Measurements from ENCODE around the gene TCF7L2.

Gene TCF7L2

GRCh38 chr10:113052076-113052830 lies 102.2 kb downstream of the TCF7L2 start:
- Histone ChIP-seq H4K20me1 (ENCODE audit: low read depth, low read length) (no peaks in the 10 kb centered on the region), H3K27ac (ENCODE audit: low read depth, low read length) (no peak overlapping the region), H3K4me2 (ENCODE audit: low read depth, low read length, poor library complexity, severe bottlenecking) (no peak overlapping the region), H3K79me2 (ENCODE audit: insufficient read depth, low read length) (no peaks in the 10 kb centered on the region), H3K9me2 (replicated peaks; ENCODE audit: insufficient read depth, low read length) (no peaks in the 10 kb centered on the region), H3K4me3 (ENCODE audit: insufficient read depth, low read length, poor library complexity, severe bottlenecking) (no peak overlapping the region), H3K9me3 (ENCODE audit: insufficient read depth, low read length) (no peaks in the 10 kb centered on the region), H3K27me3 (ENCODE audit: low read length) (0 out of 2 replicates have a peak, but pooled peaks cover 3% of the 10 kb centered on the region), H2AFZ (ENCODE audit: low read depth, low read length, severe bottlenecking) (no peak overlapping the region), H3F3A (ENCODE audit: insufficient read depth) (no peaks in the 10 kb centered on the region), H3K36me3 (ENCODE audit: low read length) (no peaks in the 10 kb centered on the region), H3K9ac (ENCODE audit: low read length) (no peak overlapping the region)
- TF ChIP-seq CTCF (IDR thresholded peaks at IDR 0.05; ENCODE audit: insufficient read depth, low read length, poor library complexity, severe bottlenecking) = no peak
- no peak for TF ChIP-seq EZH2phosphoT487 (conservative IDR thresholded peaks at IDR 0.05; ENCODE audit: low read length)

- H3K79me2 ChIP-seq (ENCODE audit: insufficient read depth, low read length) = no peaks in the 10 kb centered on the region
- no peaks in the 10 kb centered on the region for H3F3A ChIP-seq (ENCODE audit: insufficient read depth)
- no peaks in the 10 kb centered on the region for H3K9me2 ChIP-seq (replicated peaks; ENCODE audit: insufficient read depth, low read length)
- H4K20me1 ChIP-seq (ENCODE audit: low read depth, low read length) = no peaks in the 10 kb centered on the region
- H3K27ac ChIP-seq (ENCODE audit: low read depth, low read length) = no peak overlapping the region
- no peak overlapping the region for H3K4me2 ChIP-seq (ENCODE audit: low read depth, low read length, poor library complexity, severe bottlenecking)
- H3K27me3 ChIP-seq (ENCODE audit: low read length) = 0 out of 2 replicates have a peak, but pooled peaks cover 3% of the 10 kb centered on the region
- no peak overlapping the region for H2AFZ ChIP-seq (ENCODE audit: low read depth, low read length, severe bottlenecking)
- H3K9me3 ChIP-seq (ENCODE audit: insufficient read depth, low read length) = no peaks in the 10 kb centered on the region
- TF ChIP-seq EZH2phosphoT487 (conservative IDR thresholded peaks at IDR 0.05; ENCODE audit: low read length) = no peak
- no peak for TF ChIP-seq CTCF (IDR thresholded peaks at IDR 0.05; ENCODE audit: insufficient read depth, low read length, poor library complexity, severe bottlenecking)
- no peak overlapping the region for H3K9ac ChIP-seq (ENCODE audit: low read length)
- no peaks in the 10 kb centered on the region for H3K36me3 ChIP-seq (ENCODE audit: low read length)
- H3K4me3 ChIP-seq (ENCODE audit: insufficient read depth, low read length, poor library complexity, severe bottlenecking) = no peak overlapping the region
These were observed 103.0 kb downstream of the TCF7L2 start for GRCh38 chr10:113053091-113053490.

- H3K9ac ChIP-seq (ENCODE audit: low read length) = no peak overlapping the region
- no peaks in the 10 kb centered on the region for H4K20me1 ChIP-seq (ENCODE audit: low read depth, low read length)
- H3F3A ChIP-seq (ENCODE audit: insufficient read depth) = no peaks in the 10 kb centered on the region
- no peak for TF ChIP-seq EZH2phosphoT487 (conservative IDR thresholded peaks at IDR 0.05; ENCODE audit: low read length)
- no peak for TF ChIP-seq CTCF (IDR thresholded peaks at IDR 0.05; ENCODE audit: insufficient read depth, low read length, poor library complexity, severe bottlenecking)
- H3K36me3 ChIP-seq (ENCODE audit: low read length) = no peaks in the 10 kb centered on the region
- H3K9me3 ChIP-seq (ENCODE audit: insufficient read depth, low read length) = no peaks in the 10 kb centered on the region
- no peaks in the 10 kb centered on the region for H3K79me2 ChIP-seq (ENCODE audit: insufficient read depth, low read length)
- H3K27ac ChIP-seq (ENCODE audit: low read depth, low read length) = no peak overlapping the region
- H3K4me3 ChIP-seq (ENCODE audit: insufficient read depth, low read length, poor library complexity, severe bottlenecking) = no peak overlapping the region
- H3K27me3 ChIP-seq (ENCODE audit: low read length) = no peaks in the 10 kb centered on the region
- no peaks in the 10 kb centered on the region for H3K9me2 ChIP-seq (replicated peaks; ENCODE audit: insufficient read depth, low read length)
- H3K4me2 ChIP-seq (ENCODE audit: low read depth, low read length, poor library complexity, severe bottlenecking) = no peak overlapping the region
- H2AFZ ChIP-seq (ENCODE audit: low read depth, low read length, severe bottlenecking) = no peak overlapping the region
These were observed 103.8 kb downstream of the TCF7L2 start for GRCh38 chr10:113053881-113054280.

Measured in SU-DHL-6 (cell line).